Spinal cord (tissue), 10 donors: ENCODE measurements around the gene ADD2. TPM values are rescaled to one million over a fixed set of nuclear protein-coding genes. Genes with fewer than 3 reads are reported as not detected.
"Not testable (repeated sequence)": the region's sequence is repeated elsewhere in the genome, so short reads cannot be mapped to it uniquely, and the experiment has no call there.

Experiments
- DNase-seq, 6 donors: peaks; one replicate each; pipeline versions ENCODE4 v3.0.0 to v3.0.0-alpha.2; 2013 to 2015; ENCODE audit warnings: low spot score in 6 of 6, low read depth in 4 of 6
- H3K27ac ChIP-seq: one replicate; pipeline ENCODE4 v1.5.1; 2013; ENCODE audit warnings: low read depth, low read length, control low read depth
- H3K27me3 ChIP-seq: one replicate; pipeline ENCODE4 v1.6.1; 2013; ENCODE audit warnings: low read length; ENCODE audit not compliant: control insufficient read depth, insufficient read depth
- H3K36me3 ChIP-seq: one replicate; pipeline ENCODE4 v1.6.1; 2013; ENCODE audit warnings: low read length; ENCODE audit not compliant: control insufficient read depth, insufficient read depth
- H3K4me1 ChIP-seq: one replicate; pipeline ENCODE4 v1.6.1; 2013; ENCODE audit warnings: low read length; ENCODE audit not compliant: control insufficient read depth, insufficient read depth
- H3K4me3 ChIP-seq: one replicate; pipeline ENCODE4 v1.5.1; 2013; ENCODE audit warnings: low read depth, low read length, control low read depth
- H3K9me3 ChIP-seq: one replicate; pipeline ENCODE4 v1.6.1; 2013; ENCODE audit warnings: low read length; ENCODE audit not compliant: control insufficient read depth, insufficient read depth
- WGBS: methylation state at CpG from one replicate; pipeline ENCODE4 v1.1.5; 2013; ENCODE audit warnings: missing lambda C conversion rate; ENCODE audit not compliant: insufficient coverage; 5-methylcytosine and 5-hydroxymethylcytosine counted together
- polyA plus RNA-seq, 2 donors: library from polyadenylated mRNA; unstranded; fragments of 120-200 nt; gene quantifications; one replicate each; pipeline ENCODE4 v1.2.1, GENCODE V29; 2013; ENCODE audit not compliant: insufficient read length in 2 of 2
- total RNA-seq, 2 donors: library from RNA; depleted of rRNA in 1 of 2; stranded (reverse); fragments of 120-200 nt in 1 of 2; fragments of >200 nt in 1 of 2; gene quantifications; one replicate each; pipeline versions ENCODE4 v1.2.3 to v1.2.4, GENCODE V29; 2013 to 2014
- donor health status: healthy.

Gene ADD2
- total and polyA plus RNA-seq, 4 donors = 22.7 to 122 (median 68.7) TPM

- H3K27me3 ChIP-seq = peaks cover 4% of the 10 kb centered on the region
- no peaks in the 10 kb centered on the region for H3K9me3 ChIP-seq
- H3K4me1 ChIP-seq = peaks cover 4% of the 10 kb centered on the region
- no peaks in the 10 kb centered on the region for H3K36me3 ChIP-seq
- no peak overlapping the region for H3K4me3 ChIP-seq
- no peak overlapping the region for H3K27ac ChIP-seq
- DNase-seq = peak in 1 of 6 donors; percentile 64
- no CpG with 5 or more reads among the region's 2 CpGs for WGBS
These were observed 140.6 kb downstream of the ADD2 start for GRCh38 chr2:70627211-70627898.

GRCh38 chr2:70626254-70626990, 141.6 kb downstream of the ADD2 start:
- Histone ChIP-seq H3K9me3 (no peaks in the 10 kb centered on the region), H3K4me3 (no peak overlapping the region), H3K36me3 (no peaks in the 10 kb centered on the region), H3K27me3 (peaks cover 4% of the 10 kb centered on the region), H3K27ac (no peak overlapping the region), H3K4me1 (peaks cover 4% of the 10 kb centered on the region)
- 41% methylated on average over 6 of the region's 13 CpGs for WGBS
- no peak for DNase-seq

GRCh38 chr2:70621536-70621935, 146.5 kb downstream of the ADD2 start:
- not testable (repeated sequence) for H3K27me3 ChIP-seq, H3K4me3 ChIP-seq, H3K36me3 ChIP-seq, DNase-seq, H3K27ac ChIP-seq, H3K9me3 ChIP-seq, H3K4me1 ChIP-seq
- WGBS = 94% methylated on average over 6 of the region's 6 CpGs

- H3K4me3 ChIP-seq = no peak overlapping the region
- no peak overlapping the region for H3K27ac ChIP-seq
- no peaks in the 10 kb centered on the region for H3K27me3 ChIP-seq
- H3K36me3 ChIP-seq = no peaks in the 10 kb centered on the region
- WGBS = 91% methylated on average over 5 of the region's 6 CpGs
- H3K4me1 ChIP-seq = peaks cover 6% of the 10 kb centered on the region
- no peaks in the 10 kb centered on the region for H3K9me3 ChIP-seq
- no peak for DNase-seq
These were observed 148.0 kb downstream of the ADD2 start for GRCh38 chr2:70620020-70620419.

GRCh38 chr2:70619167-70619566, 148.8 kb downstream of the ADD2 start:
- Histone ChIP-seq H3K9me3 (no peaks in the 10 kb centered on the region), H3K27me3 (no peaks in the 10 kb centered on the region), H3K27ac (no peak overlapping the region), H3K4me3 (no peak overlapping the region), H3K36me3 (no peaks in the 10 kb centered on the region), H3K4me1 (peaks cover 6% of the 10 kb centered on the region)
- whole genome bisulfite sequencing = 78% methylated on average over 2 of the region's 3 CpGs
- no peak for DNase-seq

- Histone ChIP-seq H3K36me3 (no peaks in the 10 kb centered on the region), H3K4me3 (no peak overlapping the region), H3K27me3 (no peaks in the 10 kb centered on the region), H3K9me3 (no peaks in the 10 kb centered on the region), H3K27ac (no peak overlapping the region), H3K4me1 (peaks cover 6% of the 10 kb centered on the region)
- DNase-seq = no peak
- WGBS = 92% methylated on average over 6 of the region's 6 CpGs
These were observed 151.8 kb downstream of the ADD2 start for GRCh38 chr2:70616168-70616694.

GRCh38 chr2:70615222-70615621, 152.8 kb downstream of the ADD2 start:
- Histone ChIP-seq H3K27ac (no peak overlapping the region), H3K9me3 (no peaks in the 10 kb centered on the region), H3K4me3 (no peak overlapping the region), H3K36me3 (no peaks in the 10 kb centered on the region), H3K4me1 (peaks cover 6% of the 10 kb centered on the region), H3K27me3 (no peaks in the 10 kb centered on the region)
- DNase-seq = no peak
- WGBS = 71% methylated on average over 2 of the region's 2 CpGs

GRCh38 chr2:70613521-70613920, 154.5 kb downstream of the ADD2 start:
- Histone ChIP-seq H3K27me3 (no peaks in the 10 kb centered on the region), H3K36me3 (no peaks in the 10 kb centered on the region), H3K4me3 (no peak overlapping the region), H3K9me3 (no peaks in the 10 kb centered on the region), H3K4me1 (peaks cover 6% of the 10 kb centered on the region), H3K27ac (no peak overlapping the region)
- DNase-seq = no peak
- WGBS = 52% methylated on average over 3 of the region's 7 CpGs

- WGBS = 90% methylated on average over 3 of the region's 3 CpGs
- Histone ChIP-seq H3K4me1 (peaks cover 2% of the 10 kb centered on the region), H3K4me3 (no peak overlapping the region), H3K27ac (no peak overlapping the region), H3K36me3 (no peaks in the 10 kb centered on the region), H3K27me3 (no peaks in the 10 kb centered on the region), H3K9me3 (no peaks in the 10 kb centered on the region)
- DNase-seq = no peak
These were observed 155.4 kb downstream of the ADD2 start for GRCh38 chr2:70612574-70612973.

- Histone ChIP-seq H3K4me1 (peaks cover 4% of the 10 kb centered on the region), H3K27ac (no peak overlapping the region)
- WGBS = 89% methylated on average over 3 of the region's 6 CpGs
These were observed 159.6 kb downstream of the ADD2 start for GRCh38 chr2:70608373-70608772.

More at GRCh38 chr2:70608373-70608772, 159.6 kb downstream of the ADD2 start:
- Histone ChIP-seq H3K4me3 (no peak overlapping the region), H3K27me3 (no peaks in the 10 kb centered on the region), H3K9me3 (no peaks in the 10 kb centered on the region), H3K36me3 (no peaks in the 10 kb centered on the region)
- no peak for DNase-seq
